Activated naive CD8-positive, alpha-beta T cell treated with anti-CD3 and anti-CD28 coated beads for 36 hours (primary cell): ENCODE measurements around the gene SERPINA5. TPM values are rescaled to one million over a fixed set of nuclear protein-coding genes. Genes with fewer than 3 reads are reported as not detected.
"Not testable (repeated sequence)": the region's sequence is repeated elsewhere in the genome, so short reads cannot be mapped to it uniquely, and the experiment has no call there.

ENCODE experiments used
- DNase-seq: peaks from one replicate; pipeline ENCODE4 v3.0.0; 2021
- H3K27ac Mint-ChIP-seq: one replicate; pipeline ENCODE4 v1.8.0; 2022; ENCODE audit warnings: mild to moderate bottlenecking, moderate library complexity, mixed read lengths
- H3K27me3 Mint-ChIP-seq: one replicate; pipeline ENCODE4 v1.8.0; 2022; ENCODE audit warnings: mild to moderate bottlenecking, mixed read lengths
- H3K36me3 Mint-ChIP-seq: one replicate; pipeline ENCODE4 v1.8.0; 2021; ENCODE audit warnings: mild to moderate bottlenecking, mixed read lengths
- H3K4me1 Mint-ChIP-seq: one replicate; pipeline ENCODE4 v1.8.0; 2021; ENCODE audit warnings: mixed read lengths
- H3K4me3 Mint-ChIP-seq: one replicate; pipeline ENCODE4 v1.8.0; 2022; ENCODE audit warnings: mild to moderate bottlenecking, moderate library complexity, mixed read lengths
- H3K9me3 Mint-ChIP-seq: one replicate; pipeline ENCODE4 v1.8.0; 2022; ENCODE audit warnings: mixed read lengths
- total RNA-seq, 2 experiments: library from RNA; stranded (reverse); gene quantifications; one replicate each; pipeline ENCODE4 v1.2.3, GENCODE V29; 2021

The SERPINA5 gene
- total RNA-seq, 2 experiments from 2014 or later: not detected

- no peak for DNase-seq
- no peak overlapping the region for H3K4me3 Mint-ChIP-seq
- H3K36me3 Mint-ChIP-seq: no peaks in the 10 kb centered on the region
- H3K4me1 Mint-ChIP-seq: no peaks in the 10 kb centered on the region
- H3K27ac Mint-ChIP-seq: no peak overlapping the region
- H3K9me3 Mint-ChIP-seq: no peaks in the 10 kb centered on the region
- peaks cover 12% of the 10 kb centered on the region for H3K27me3 Mint-ChIP-seq
Observed at GRCh38 chr14:94598506-94598815, 17.2 kb downstream of the SERPINA5 start.

GRCh38 chr14:94598816-94599655 is 17.8 kb downstream of the SERPINA5 start:
- no peaks in the 10 kb centered on the region for H3K4me1 Mint-ChIP-seq
- H3K27ac Mint-ChIP-seq: no peak overlapping the region
- no peak for DNase-seq
- no peak overlapping the region for H3K4me3 Mint-ChIP-seq
- peaks cover 12% of the 10 kb centered on the region for H3K27me3 Mint-ChIP-seq
- no peaks in the 10 kb centered on the region for H3K36me3 Mint-ChIP-seq
- no peaks in the 10 kb centered on the region for H3K9me3 Mint-ChIP-seq

DNA sequence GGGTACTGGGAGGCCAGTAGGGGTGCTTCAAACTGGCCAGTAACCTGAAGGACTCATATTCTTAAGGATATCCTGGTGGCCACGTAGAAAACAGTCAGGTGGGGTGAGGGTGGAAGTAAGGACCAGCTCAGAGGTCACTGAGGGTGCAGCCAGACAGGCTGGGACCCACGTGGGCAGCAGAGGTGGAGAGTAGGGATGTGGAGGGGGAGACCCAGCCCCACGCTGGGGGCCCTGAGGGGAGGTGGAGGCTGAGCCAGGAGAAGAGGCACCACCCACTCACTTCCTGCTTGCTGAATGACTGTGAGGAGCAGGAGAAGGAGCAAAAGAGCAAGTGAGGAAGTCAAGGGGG is 18.4 kb downstream of the SERPINA5 start:
- H3K4me3 Mint-ChIP-seq: no peak overlapping the region
- DNase-seq: no peak
- H3K4me1 Mint-ChIP-seq: no peaks in the 10 kb centered on the region
- no peaks in the 10 kb centered on the region for H3K36me3 Mint-ChIP-seq
- H3K27ac Mint-ChIP-seq: no peak overlapping the region
- peaks cover 12% of the 10 kb centered on the region for H3K27me3 Mint-ChIP-seq
- no peaks in the 10 kb centered on the region for H3K9me3 Mint-ChIP-seq

DNA sequence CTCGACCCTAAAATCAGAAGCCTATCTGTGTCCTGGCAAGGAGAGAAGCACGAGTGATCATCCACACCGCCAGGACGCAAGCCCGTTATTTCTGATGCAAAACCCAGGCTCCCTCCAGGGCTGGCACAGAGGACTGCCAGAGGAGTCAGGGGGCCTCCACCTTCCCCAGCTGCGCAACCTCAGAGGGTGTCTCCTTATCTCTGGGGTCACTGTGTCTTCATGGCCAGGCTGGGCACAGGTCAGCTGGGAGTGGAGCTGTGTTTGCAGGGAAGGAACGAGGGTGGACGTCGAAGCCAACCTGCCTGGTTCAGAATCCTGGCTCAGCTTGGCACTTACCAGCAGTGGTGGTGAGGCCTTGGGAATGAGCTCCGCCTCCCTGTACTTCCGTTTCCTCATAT is 18.9 kb downstream of the SERPINA5 start:
- Mint-ChIP-seq H3K27me3 (peaks cover 9% of the 10 kb centered on the region), H3K27ac (no peak overlapping the region), H3K9me3 (no peaks in the 10 kb centered on the region), H3K4me1 (no peaks in the 10 kb centered on the region), H3K36me3 (no peaks in the 10 kb centered on the region), H3K4me3 (no peak overlapping the region)
- no peak for DNase-seq

- Mint-ChIP-seq H3K4me3 (no peak overlapping the region), H3K36me3 (no peaks in the 10 kb centered on the region), H3K27ac (no peak overlapping the region), H3K9me3 (no peaks in the 10 kb centered on the region), H3K27me3 (peaks cover 11% of the 10 kb centered on the region), H3K4me1 (no peaks in the 10 kb centered on the region)
- DNase-seq: no peak
Observed at GRCh38 chr14:94601884-94602391, 20.7 kb downstream of the SERPINA5 start.

- peaks cover 1% of the 10 kb centered on the region for H3K9me3 Mint-ChIP-seq
- H3K36me3 Mint-ChIP-seq: no peaks in the 10 kb centered on the region
- DNase-seq: no peak
- no peak overlapping the region for H3K27ac Mint-ChIP-seq
- no peaks in the 10 kb centered on the region for H3K4me1 Mint-ChIP-seq
- H3K4me3 Mint-ChIP-seq: no peak overlapping the region
- H3K27me3 Mint-ChIP-seq: peaks cover 11% of the 10 kb centered on the region
Observed at GRCh38 chr14:94602722-94603121, 21.5 kb downstream of the SERPINA5 start.

GRCh38 chr14:94605361-94605760 is 24.1 kb downstream of the SERPINA5 start:
- peaks cover 8% of the 10 kb centered on the region for H3K27me3 Mint-ChIP-seq
- no peak overlapping the region for H3K4me3 Mint-ChIP-seq
- no peak for DNase-seq
- peaks cover 3% of the 10 kb centered on the region for H3K9me3 Mint-ChIP-seq
- no peak overlapping the region for H3K27ac Mint-ChIP-seq
- H3K36me3 Mint-ChIP-seq: no peaks in the 10 kb centered on the region
- no peaks in the 10 kb centered on the region for H3K4me1 Mint-ChIP-seq

DNA sequence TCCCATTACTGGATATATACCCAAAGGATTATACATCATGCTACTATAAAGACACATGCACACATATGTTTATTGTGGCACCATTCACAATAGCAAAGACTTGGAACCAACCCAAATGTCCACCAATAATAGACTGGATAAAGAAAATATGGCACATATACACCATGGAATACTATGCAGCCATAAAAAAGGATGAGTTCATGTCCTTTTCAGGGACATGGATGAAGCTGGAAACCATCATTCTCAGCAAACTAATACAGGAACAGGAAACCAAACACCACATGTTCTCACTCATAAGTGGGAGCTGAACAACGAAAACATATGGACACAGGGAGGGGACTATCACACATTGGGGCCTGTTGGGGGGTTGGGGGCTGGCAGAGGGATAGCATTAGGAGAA is 27.7 kb downstream of the SERPINA5 start:
- H3K36me3 Mint-ChIP-seq, H3K9me3 Mint-ChIP-seq, H3K4me1 Mint-ChIP-seq: not testable (repeated sequence)

DNA sequence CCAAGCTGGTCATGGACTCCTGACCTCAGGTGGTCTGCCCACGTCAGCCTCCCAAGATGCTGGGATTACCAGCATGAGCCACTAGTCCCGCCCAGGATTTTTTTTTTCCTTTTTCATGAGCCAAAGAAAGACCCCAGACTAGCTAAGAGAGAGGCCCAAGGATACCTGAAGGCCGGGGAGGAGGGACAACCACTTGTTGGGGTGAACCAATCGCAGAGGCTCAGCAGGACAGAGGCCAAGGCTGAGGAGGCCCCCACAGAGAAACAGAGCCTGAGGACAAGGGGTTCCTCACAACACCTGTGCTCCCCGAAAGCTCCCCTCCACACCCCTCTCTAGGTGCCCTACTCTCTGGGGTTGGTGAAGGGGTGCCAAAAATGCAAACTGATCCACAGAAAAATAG is 30.0 kb downstream of the SERPINA5 start:
- H3K9me3 Mint-ChIP-seq: peaks cover 3% of the 10 kb centered on the region
- H3K36me3 Mint-ChIP-seq: no peaks in the 10 kb centered on the region
- no peaks in the 10 kb centered on the region for H3K4me1 Mint-ChIP-seq
- no peak overlapping the region for H3K27ac Mint-ChIP-seq
- no peak overlapping the region for H3K4me3 Mint-ChIP-seq
- H3K27me3 Mint-ChIP-seq: no peaks in the 10 kb centered on the region
- no peak for DNase-seq

More for the DNA sequence above, 27.7 kb downstream of the SERPINA5 start:
- not testable (repeated sequence) for H3K4me3 Mint-ChIP-seq, H3K27ac Mint-ChIP-seq, DNase-seq, H3K27me3 Mint-ChIP-seq

GRCh38 chr14:94612174-94612573 is 30.9 kb downstream of the SERPINA5 start, which contains the start of gene SERPINA3:
SERPINA3 (plus strand) TSS chr14:94612391; CDS start chr14:94614442, 2,051 bp downstream.
- H3K4me3 Mint-ChIP-seq: no peak within 1 kb of the TSS
- H3K27ac Mint-ChIP-seq: no peak within 1 kb of the TSS
- no peaks in the 10 kb centered on the region for H3K36me3 Mint-ChIP-seq
- no peaks in the 10 kb centered on the region for H3K27me3 Mint-ChIP-seq
- H3K4me1 Mint-ChIP-seq: no peaks in the 10 kb centered on the region
- DNase-seq: no peak
- peaks cover 5% of the 10 kb centered on the region for H3K9me3 Mint-ChIP-seq

- H3K27me3 Mint-ChIP-seq: no peaks in the 10 kb centered on the region
- DNase-seq: no peak
- no peak overlapping the region for H3K4me3 Mint-ChIP-seq
- H3K27ac Mint-ChIP-seq: no peak overlapping the region
- no peaks in the 10 kb centered on the region for H3K4me1 Mint-ChIP-seq
- no peaks in the 10 kb centered on the region for H3K36me3 Mint-ChIP-seq
- peaks cover 11% of the 10 kb centered on the region for H3K9me3 Mint-ChIP-seq
Observed at GRCh38 chr14:94612580-94613554, 31.6 kb downstream of the SERPINA5 start.

DNA sequence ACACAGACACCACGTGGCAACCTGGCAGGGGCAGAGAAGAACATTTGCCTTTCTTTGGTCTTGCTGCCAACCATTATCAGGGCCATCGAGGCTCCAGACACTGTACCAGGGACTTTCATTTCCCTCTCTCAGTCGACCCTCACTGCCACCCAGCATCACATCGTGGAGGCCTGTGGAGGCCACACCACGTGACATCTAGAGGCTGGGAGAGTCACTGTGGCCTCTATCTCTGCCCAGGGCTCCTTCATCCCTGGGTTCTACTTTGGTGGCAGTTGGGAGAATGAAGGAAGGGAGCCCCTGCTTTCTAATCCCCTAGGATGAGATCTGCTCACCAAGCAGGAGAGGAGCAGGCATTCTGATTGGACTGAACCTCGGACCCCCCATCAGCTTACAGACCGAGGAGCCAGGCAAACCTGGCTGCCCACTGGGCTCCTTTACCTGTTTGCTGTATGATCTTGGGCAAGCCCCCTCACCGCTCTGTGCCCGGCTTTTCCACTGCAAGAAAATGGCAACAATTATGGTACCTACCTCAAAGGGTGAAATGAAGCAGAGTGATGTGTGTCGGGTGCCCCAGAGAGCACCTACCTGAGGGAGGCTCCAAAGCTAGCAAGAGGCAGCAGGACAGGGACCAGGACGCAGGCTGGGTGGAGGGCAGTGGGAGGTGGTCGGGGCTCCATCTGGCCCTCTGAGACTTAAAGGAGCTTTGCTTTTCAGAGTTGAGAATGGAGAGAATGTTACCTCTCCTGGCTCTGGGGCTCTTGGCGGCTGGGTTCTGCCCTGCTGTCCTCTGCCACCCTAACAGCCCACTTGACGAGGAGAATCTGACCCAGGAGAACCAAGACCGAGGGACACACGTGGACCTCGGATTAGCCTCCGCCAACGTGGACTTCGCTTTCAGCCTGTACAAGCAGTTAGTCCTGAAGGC is 32.8 kb downstream of the SERPINA5 start:
- DNase-seq: no peak
- Mint-ChIP-seq H3K4me1 (no peaks in the 10 kb centered on the region), H3K9me3 (peaks cover 16% of the 10 kb centered on the region), H3K4me3 (no peak overlapping the region), H3K27ac (no peak overlapping the region), H3K36me3 (no peaks in the 10 kb centered on the region), H3K27me3 (peaks cover 3% of the 10 kb centered on the region)

DNA sequence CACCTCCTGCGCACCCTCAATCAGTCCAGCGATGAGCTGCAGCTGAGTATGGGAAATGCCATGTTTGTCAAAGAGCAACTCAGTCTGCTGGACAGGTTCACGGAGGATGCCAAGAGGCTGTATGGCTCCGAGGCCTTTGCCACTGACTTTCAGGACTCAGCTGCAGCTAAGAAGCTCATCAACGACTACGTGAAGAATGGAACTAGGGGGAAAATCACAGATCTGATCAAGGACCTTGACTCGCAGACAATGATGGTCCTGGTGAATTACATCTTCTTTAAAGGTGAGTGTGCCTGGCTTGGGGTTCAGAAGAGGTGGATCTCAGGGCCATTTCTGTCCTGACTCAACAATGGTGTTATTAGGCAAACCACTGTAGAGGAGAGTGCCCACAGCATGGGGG is 33.6 kb downstream of the SERPINA5 start:
- H3K27me3 Mint-ChIP-seq: peaks cover 3% of the 10 kb centered on the region
- H3K4me3 Mint-ChIP-seq: no peak overlapping the region
- H3K27ac Mint-ChIP-seq: no peak overlapping the region
- H3K4me1 Mint-ChIP-seq: no peaks in the 10 kb centered on the region
- no peaks in the 10 kb centered on the region for H3K36me3 Mint-ChIP-seq
- DNase-seq: no peak
- peaks cover 17% of the 10 kb centered on the region for H3K9me3 Mint-ChIP-seq

DNA sequence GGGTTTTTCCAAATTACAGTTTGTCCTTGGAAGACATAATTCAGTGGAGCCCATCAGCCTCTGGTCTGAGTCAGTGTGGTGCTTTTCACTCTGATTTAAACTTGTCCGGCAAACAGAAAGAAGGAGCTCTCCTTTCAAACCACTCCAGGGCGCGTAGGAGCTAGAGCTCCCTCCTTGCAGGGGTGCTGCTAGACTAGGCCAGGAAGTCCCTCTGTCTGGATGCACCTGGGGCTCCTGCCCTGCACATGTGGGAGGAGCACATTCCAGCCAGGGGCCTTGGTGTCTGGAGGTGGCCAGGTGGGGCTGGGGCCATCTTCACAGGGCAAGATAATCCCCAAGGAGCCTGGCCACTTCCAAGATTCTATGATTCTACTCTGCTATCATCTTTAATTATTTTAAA is 34.0 kb downstream of the SERPINA5 start:
- H3K4me1 Mint-ChIP-seq: no peaks in the 10 kb centered on the region
- peaks cover 3% of the 10 kb centered on the region for H3K27me3 Mint-ChIP-seq
- no peaks in the 10 kb centered on the region for H3K36me3 Mint-ChIP-seq
- no peak overlapping the region for H3K4me3 Mint-ChIP-seq
- no peak overlapping the region for H3K27ac Mint-ChIP-seq
- H3K9me3 Mint-ChIP-seq: peaks cover 18% of the 10 kb centered on the region
- no peak for DNase-seq
